Right lobe of liver (tissue), 4 donors: ENCODE results near the gene PRRG1.

ENCODE experiments used
- POLR2A ChIP-seq: fragments of 450-650 bp; IDR thresholded peaks from one replicate; pipeline ENCODE4 v1.6.1; 2017; ENCODE audit warnings: antibody characterized with exemption, mild to moderate bottlenecking
- TF ChIP-seq, protein P1 (sequence below), 4 donors: fragments of 200-600 bp in 3 of 4; fragments of 450-650 bp in 1 of 4; IDR thresholded peaks; one replicate each; pipeline versions ENCODE4 v1.5.1 to v1.8.0; 2016 to 2022; ENCODE audit warnings: antibody characterized with exemption in 4 of 4, mild to moderate bottlenecking in 2 of 4
- donor health status: DM: no; HTN: no; CAD: no.
- donor health status: DM: no; HTN: no; CAD: no.
- donor health status: DM: no; HTN: yes; CAD: no.

DNA sequence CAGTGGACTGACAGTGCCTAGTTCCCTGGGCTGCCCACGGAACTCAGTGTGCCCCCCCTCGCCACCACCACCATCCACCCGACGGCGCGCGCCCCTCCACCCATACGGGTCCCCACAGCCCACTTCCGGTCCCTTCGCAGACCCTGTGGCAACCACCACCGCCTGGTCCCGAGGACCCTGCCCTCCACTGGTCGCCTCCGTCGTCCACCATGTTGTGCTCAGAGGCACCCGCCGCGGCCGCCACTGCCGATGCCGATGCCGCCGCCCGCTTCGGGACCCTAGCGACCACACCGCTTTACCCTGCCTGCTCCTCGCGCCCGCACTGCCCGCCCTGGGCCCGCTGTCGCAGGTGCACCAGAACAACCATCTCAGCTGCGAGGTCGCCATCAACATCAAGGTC, 155.8 kb downstream of the PRRG1 start:
- no peak for TF ChIP-seq POLR2A
- TF ChIP-seq, protein P1, sequence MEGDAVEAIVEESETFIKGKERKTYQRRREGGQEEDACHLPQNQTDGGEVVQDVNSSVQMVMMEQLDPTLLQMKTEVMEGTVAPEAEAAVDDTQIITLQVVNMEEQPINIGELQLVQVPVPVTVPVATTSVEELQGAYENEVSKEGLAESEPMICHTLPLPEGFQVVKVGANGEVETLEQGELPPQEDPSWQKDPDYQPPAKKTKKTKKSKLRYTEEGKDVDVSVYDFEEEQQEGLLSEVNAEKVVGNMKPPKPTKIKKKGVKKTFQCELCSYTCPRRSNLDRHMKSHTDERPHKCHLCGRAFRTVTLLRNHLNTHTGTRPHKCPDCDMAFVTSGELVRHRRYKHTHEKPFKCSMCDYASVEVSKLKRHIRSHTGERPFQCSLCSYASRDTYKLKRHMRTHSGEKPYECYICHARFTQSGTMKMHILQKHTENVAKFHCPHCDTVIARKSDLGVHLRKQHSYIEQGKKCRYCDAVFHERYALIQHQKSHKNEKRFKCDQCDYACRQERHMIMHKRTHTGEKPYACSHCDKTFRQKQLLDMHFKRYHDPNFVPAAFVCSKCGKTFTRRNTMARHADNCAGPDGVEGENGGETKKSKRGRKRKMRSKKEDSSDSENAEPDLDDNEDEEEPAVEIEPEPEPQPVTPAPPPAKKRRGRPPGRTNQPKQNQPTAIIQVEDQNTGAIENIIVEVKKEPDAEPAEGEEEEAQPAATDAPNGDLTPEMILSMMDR (IDR thresholded peaks at IDR 0.05), result no peak
